HFFc6 (cell line): ENCODE data around the gene ABHD17C. TPM values are rescaled to one million over a fixed set of nuclear protein-coding genes. Genes with fewer than 3 reads are reported as not detected.
"Not testable (repeated sequence)": the region's sequence is repeated elsewhere in the genome, so short reads cannot be mapped to it uniquely, and the experiment has no call there.

Experiments
- DNase-seq: peaks from one replicate; pipeline ENCODE4 v3.0.0-alpha.2; 2018
- H3K27ac Mint-ChIP-seq: 2 replicates; pipeline ENCODE4 v1.8.0; 2020; ENCODE audit warnings: mild to moderate bottlenecking, mixed read lengths
- H3K27me3 Mint-ChIP-seq: 2 replicates; pipeline ENCODE4 v1.8.0; 2021; ENCODE audit warnings: mild to moderate bottlenecking, moderate library complexity, mixed read lengths; ENCODE audit not compliant: insufficient read depth
- H3K36me3 Mint-ChIP-seq: 2 replicates; pipeline ENCODE4 v1.8.0; 2021; ENCODE audit warnings: low read depth, mixed read lengths
- H3K4me1 Mint-ChIP-seq: 2 replicates; pipeline ENCODE4 v1.8.0; 2020; ENCODE audit warnings: low read depth, mixed read lengths
- H3K4me3 Mint-ChIP-seq: 2 replicates; pipeline ENCODE4 v1.8.0; 2020; ENCODE audit warnings: mild to moderate bottlenecking, moderate library complexity, mixed read lengths
- H3K9me3 Mint-ChIP-seq: 2 replicates; pipeline ENCODE4 v1.8.0; 2020; ENCODE audit warnings: mild to moderate bottlenecking, mixed read lengths
- long read RNA-seq: library from polyadenylated mRNA; unstranded; transcript quantifications from one replicate; pipeline ENCODE4 v2.0.0, GENCODE V29; 2019
- total RNA-seq, 6 experiments: library from RNA; stranded (reverse); fragmentation: NEBNext Ultra II Directional; extraction: Animal tissue kit (Norgen Biotek cat#: 25700); gene quantifications; 2 replicates in 1 of 6; 3 replicates in 5 of 6; pipeline ENCODE4 v1.2.3, GENCODE V29; 2021
- TF ChIP-seq, protein P1 (sequence below): fragments of 200-600 bp; sonication (generic); IDR thresholded peaks from 2 replicates; pipeline ENCODE4 v1.5.0; 2021; ENCODE audit warnings: antibody characterized with exemption, mild to moderate bottlenecking

The ABHD17C gene
- 10 to 100 TPM in 5 of 6 experiments, 1 to 10 TPM in 1; 8.5 to 21.4 (median 15.9) TPM for total RNA-seq
- long read RNA-seq: 0 reads

GRCh38 chr15:80695099-80695910 lies at the start of gene ABHD17C:
Gene ABHD17C, plus strand, starts transcription at chr15:80695310. Its CDS starts 120 bp downstream, at chr15:80695430.
- peaks cover 19% of the 10 kb centered on the region for H3K36me3 Mint-ChIP-seq
- H3K27me3 Mint-ChIP-seq: no peaks in the 10 kb centered on the region
- DNase-seq: peak; percentile 30
- H3K27ac Mint-ChIP-seq: peak within 1 kb of the TSS; percentile 78
- peaks cover 48% of the 10 kb centered on the region for H3K4me1 Mint-ChIP-seq
- no peaks in the 10 kb centered on the region for H3K9me3 Mint-ChIP-seq
- TF ChIP-seq, protein P1, sequence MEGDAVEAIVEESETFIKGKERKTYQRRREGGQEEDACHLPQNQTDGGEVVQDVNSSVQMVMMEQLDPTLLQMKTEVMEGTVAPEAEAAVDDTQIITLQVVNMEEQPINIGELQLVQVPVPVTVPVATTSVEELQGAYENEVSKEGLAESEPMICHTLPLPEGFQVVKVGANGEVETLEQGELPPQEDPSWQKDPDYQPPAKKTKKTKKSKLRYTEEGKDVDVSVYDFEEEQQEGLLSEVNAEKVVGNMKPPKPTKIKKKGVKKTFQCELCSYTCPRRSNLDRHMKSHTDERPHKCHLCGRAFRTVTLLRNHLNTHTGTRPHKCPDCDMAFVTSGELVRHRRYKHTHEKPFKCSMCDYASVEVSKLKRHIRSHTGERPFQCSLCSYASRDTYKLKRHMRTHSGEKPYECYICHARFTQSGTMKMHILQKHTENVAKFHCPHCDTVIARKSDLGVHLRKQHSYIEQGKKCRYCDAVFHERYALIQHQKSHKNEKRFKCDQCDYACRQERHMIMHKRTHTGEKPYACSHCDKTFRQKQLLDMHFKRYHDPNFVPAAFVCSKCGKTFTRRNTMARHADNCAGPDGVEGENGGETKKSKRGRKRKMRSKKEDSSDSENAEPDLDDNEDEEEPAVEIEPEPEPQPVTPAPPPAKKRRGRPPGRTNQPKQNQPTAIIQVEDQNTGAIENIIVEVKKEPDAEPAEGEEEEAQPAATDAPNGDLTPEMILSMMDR: no peak
- H3K4me3 Mint-ChIP-seq: peak within 1 kb of the TSS; percentile 93

DNA sequence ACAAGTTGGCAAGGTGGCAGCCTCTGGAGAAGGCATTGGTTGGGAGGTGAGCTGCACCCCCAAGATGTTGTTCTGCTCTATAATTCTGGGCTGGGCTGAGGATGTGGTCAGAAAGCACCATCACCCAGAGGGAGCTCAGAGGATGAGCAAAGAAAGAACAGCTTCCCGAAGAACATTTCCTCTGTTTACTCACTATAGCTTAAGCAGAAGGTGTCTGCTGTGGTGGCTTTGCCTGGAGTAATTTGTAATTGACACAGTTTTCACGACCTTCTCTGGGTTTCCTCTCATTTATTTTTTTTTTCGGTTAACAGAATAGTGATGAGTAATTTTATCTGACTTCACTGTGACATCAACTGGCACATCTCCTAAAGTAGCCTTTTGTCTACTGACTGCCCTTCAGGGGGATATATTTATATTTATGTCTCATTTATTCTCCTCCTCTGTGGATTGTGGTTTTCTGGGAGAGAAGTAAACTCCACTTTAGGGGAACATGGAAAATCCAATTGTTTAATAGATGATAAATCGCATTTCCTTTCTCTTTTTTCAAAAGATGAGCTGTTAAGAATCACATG lies 49.5 kb upstream of the ABHD17C start:
- TF ChIP-seq, protein P1: no peak
- no peak for DNase-seq
- Mint-ChIP-seq H3K4me1 (peaks cover 14% of the 10 kb centered on the region), H3K36me3 (peaks cover 8% of the 10 kb centered on the region), H3K27ac (no peak overlapping the region), H3K27me3 (peaks cover 8% of the 10 kb centered on the region), H3K4me3 (no peak overlapping the region), H3K9me3 (peaks cover 12% of the 10 kb centered on the region)

DNA sequence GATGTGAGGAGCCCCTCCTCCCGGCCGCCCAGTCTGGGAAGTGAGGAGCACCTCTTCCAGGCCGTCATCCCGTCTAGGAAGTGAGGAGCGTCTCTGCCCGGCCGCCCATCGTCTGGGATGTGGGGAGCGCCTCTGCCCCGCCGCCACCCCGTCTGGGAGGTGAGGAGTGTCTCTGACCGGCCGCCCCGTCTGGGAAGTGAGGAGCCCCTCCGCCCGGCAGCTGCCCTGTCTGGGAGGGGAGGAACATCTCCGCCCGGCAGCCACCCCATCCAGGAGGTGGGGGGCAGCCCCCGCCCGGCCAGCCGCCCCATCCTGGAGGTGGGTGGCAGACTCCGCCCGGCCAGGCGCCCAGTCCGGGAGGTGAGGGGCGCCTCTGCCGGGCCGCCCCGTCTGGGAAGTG lies 47.7 kb upstream of the ABHD17C start:
- not testable (repeated sequence) for H3K36me3 Mint-ChIP-seq, DNase-seq, H3K27me3 Mint-ChIP-seq, H3K27ac Mint-ChIP-seq, H3K4me3 Mint-ChIP-seq
- Mint-ChIP-seq H3K9me3 (peaks cover 18% of the 10 kb centered on the region), H3K4me1 (peaks cover 14% of the 10 kb centered on the region)

- peaks cover 6% of the 10 kb centered on the region for H3K27me3 Mint-ChIP-seq
- DNase-seq: no peak
- peaks cover 24% of the 10 kb centered on the region for H3K9me3 Mint-ChIP-seq
- peaks cover 4% of the 10 kb centered on the region for H3K4me1 Mint-ChIP-seq
- no peak overlapping the region for H3K4me3 Mint-ChIP-seq
- peaks cover 9% of the 10 kb centered on the region for H3K36me3 Mint-ChIP-seq
- H3K27ac Mint-ChIP-seq: no peak overlapping the region
- TF ChIP-seq, protein P1: no peak
These were observed 40.8 kb upstream of the ABHD17C start for GRCh38 chr15:80654299-80654698.

DNA sequence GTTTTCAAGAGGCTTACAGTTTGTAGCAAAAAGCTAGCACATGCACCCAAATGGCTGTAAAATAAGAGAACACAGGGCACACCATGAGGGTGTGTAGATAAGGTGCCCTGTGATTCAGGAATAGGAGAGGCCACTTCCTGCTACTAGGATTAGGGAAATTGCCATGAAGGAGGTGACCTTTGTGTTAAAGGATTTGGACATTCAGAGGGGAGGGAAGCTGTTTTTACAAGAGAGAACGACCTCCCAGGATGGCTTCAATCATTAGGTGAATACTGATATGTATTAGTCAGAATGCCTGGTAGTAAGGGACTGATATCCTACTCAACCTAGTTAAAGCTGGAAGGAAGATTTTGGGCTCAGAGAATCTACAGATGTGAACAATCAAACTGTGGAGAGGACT lies 35.7 kb upstream of the ABHD17C start:
- Mint-ChIP-seq H3K4me1 (peaks cover 21% of the 10 kb centered on the region), H3K9me3 (no peaks in the 10 kb centered on the region), H3K4me3 (no peak overlapping the region), H3K27ac (no peak overlapping the region), H3K27me3 (no peaks in the 10 kb centered on the region; the same call in none of the 2 replicates), H3K36me3 (no peaks in the 10 kb centered on the region)
- no peak for DNase-seq
- TF ChIP-seq, protein P1: no peak

DNA sequence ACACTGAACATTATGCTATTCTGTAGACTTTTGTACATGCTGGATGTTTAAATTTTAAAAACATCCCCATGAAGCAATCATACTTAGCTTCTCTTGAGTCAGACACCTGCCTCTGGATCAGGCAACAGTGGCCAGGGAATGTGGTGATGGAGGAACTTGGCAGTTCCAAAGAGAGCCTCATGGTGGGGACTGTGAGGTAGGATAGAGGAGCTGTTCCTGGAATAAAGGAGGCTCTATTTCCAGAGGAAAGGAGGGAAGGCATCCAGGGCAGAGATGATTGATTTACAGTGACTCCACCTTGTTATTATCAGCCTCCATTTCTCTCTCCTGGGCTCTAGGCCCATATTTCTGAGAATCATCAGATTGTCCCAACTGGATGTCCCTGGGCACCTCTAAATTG lies 35.0 kb upstream of the ABHD17C start:
- Mint-ChIP-seq H3K36me3 (no peaks in the 10 kb centered on the region), H3K4me1 (peaks cover 21% of the 10 kb centered on the region), H3K27me3 (peaks cover 2% of the 10 kb centered on the region), H3K9me3 (no peaks in the 10 kb centered on the region), H3K27ac (no peak overlapping the region), H3K4me3 (no peak overlapping the region)
- TF ChIP-seq, protein P1: peak; percentile 46
- peak; percentile 11 for DNase-seq
